ENCODE results near the gene NUP188.

Gene NUP188

GRCh38 chr9:129007035-129007765 lies 59.7 kb downstream of the NUP188 start:
- no peak for DNase-seq (ENCODE audit: low read depth)

- DNase-seq (ENCODE audit: low read depth): no peak
Observed at GRCh38 chr9:129007766-129008468, 60.4 kb downstream of the NUP188 start.

- DNase-seq (ENCODE audit: low read depth): no peak
Observed at GRCh38 chr9:129008469-129008965, 61.0 kb downstream of the NUP188 start.

GRCh38 chr9:129008986-129009583 lies 61.6 kb downstream of the NUP188 start:
- DNase-seq (ENCODE audit: low read depth): no peak

GRCh38 chr9:129009584-129010141 lies 62.2 kb downstream of the NUP188 start:
- DNase-seq (ENCODE audit: low read depth): no peak

GRCh38 chr9:129010267-129010975 lies 62.9 kb downstream of the NUP188 start:
- DNase-seq (ENCODE audit: low read depth): no peak

- no peak for DNase-seq (ENCODE audit: low read depth)
Observed at GRCh38 chr9:129011170-129011569, 63.7 kb downstream of the NUP188 start.

GRCh38 chr9:129011761-129012181 lies 64.3 kb downstream of the NUP188 start:
- DNase-seq (ENCODE audit: low read depth): no peak

- DNase-seq (ENCODE audit: low read depth): no peak
Observed at GRCh38 chr9:129012343-129012742, 64.8 kb downstream of the NUP188 start.

- DNase-seq (ENCODE audit: low read depth): no peak
Observed at GRCh38 chr9:129012893-129013448, 65.5 kb downstream of the NUP188 start.

GRCh38 chr9:129013674-129014073 lies 66.2 kb downstream of the NUP188 start:
- no peak for DNase-seq (ENCODE audit: low read depth)

- DNase-seq (ENCODE audit: low read depth): no peak
Observed at GRCh38 chr9:129014124-129014523, 66.6 kb downstream of the NUP188 start.

GRCh38 chr9:129014608-129015007 lies 67.1 kb downstream of the NUP188 start:
- no peak for DNase-seq (ENCODE audit: low read depth)

- no peak for DNase-seq (ENCODE audit: low read depth)
Observed at GRCh38 chr9:129021091-129021490, 73.6 kb downstream of the NUP188 start.

- no peak for DNase-seq (ENCODE audit: low read depth)
Observed at GRCh38 chr9:129022037-129022436, 74.5 kb downstream of the NUP188 start.

GRCh38 chr9:129023036-129023907 lies 75.8 kb downstream of the NUP188 start:
- DNase-seq (ENCODE audit: low read depth): no peak

GRCh38 chr9:129023908-129024233 lies 76.4 kb downstream of the NUP188 start:
- DNase-seq (ENCODE audit: low read depth): no peak

- no peak for DNase-seq (ENCODE audit: low read depth)
Observed at GRCh38 chr9:129026442-129027223, 79.1 kb downstream of the NUP188 start.

- DNase-seq (ENCODE audit: low read depth): no peak
Observed at GRCh38 chr9:129027224-129027684, 79.8 kb downstream of the NUP188 start.

- no peak for DNase-seq (ENCODE audit: low read depth)
Observed at GRCh38 chr9:129027685-129028191, 80.2 kb downstream of the NUP188 start.
